Chondrocyte (in vitro differentiated cells): Measurements from ENCODE around the gene TMEM240. TPM values are rescaled to one million over a fixed set of nuclear protein-coding genes. Genes with fewer than 3 reads are reported as not detected.
"Not testable (repeated sequence)": the region's sequence is repeated elsewhere in the genome, so short reads cannot be mapped to it uniquely, and the experiment has no call there.

ENCODE experiments used
- DNase-seq: peaks from one replicate; pipeline ENCODE4 v3.0.0; 2021; ENCODE audit warnings: mixed read lengths, low spot score
- H3K27ac Mint-ChIP-seq: one replicate; pipeline ENCODE4 v1.8.0; 2021; ENCODE audit warnings: mild to moderate bottlenecking, moderate library complexity, mixed read lengths; ENCODE audit not compliant: unreplicated experiment
- H3K27me3 Mint-ChIP-seq: 2 replicates; pipeline ENCODE4 v1.8.0; 2021; ENCODE audit warnings: low read depth, mixed read lengths
- H3K36me3 Mint-ChIP-seq: 2 replicates; pipeline ENCODE4 v1.8.0; 2021; ENCODE audit warnings: low read depth, mixed read lengths
- H3K4me1 Mint-ChIP-seq: 2 replicates; pipeline ENCODE4 v1.8.0; 2021; ENCODE audit warnings: low read depth, mild to moderate bottlenecking, mixed read lengths
- H3K4me3 Mint-ChIP-seq: one replicate; pipeline ENCODE4 v1.8.0; 2021; ENCODE audit warnings: mild to moderate bottlenecking, moderate library complexity, mixed read lengths; ENCODE audit not compliant: unreplicated experiment
- H3K9me3 Mint-ChIP-seq: 2 replicates; pipeline ENCODE4 v1.8.0; 2021; ENCODE audit warnings: low read depth, mixed read lengths
- CTCF ChIP-seq: fragments of 200-600 bp; sonication (generic); IDR thresholded peaks from 2 replicates; pipeline ENCODE4 v1.5.0; 2021; ENCODE audit warnings: antibody characterized with exemption, mild to moderate bottlenecking, moderate library complexity
- total RNA-seq: library from RNA; stranded (reverse); gene quantifications from 3 replicates; pipeline ENCODE4 v1.2.1, GENCODE V29; 2021

The TMEM240 gene
- total RNA-seq, 1 donor from 2014 or later = 6.1 TPM

- Mint-ChIP-seq H3K9me3 (peaks cover 5% of the 10 kb centered on the region), H3K36me3 (peaks cover 11% of the 10 kb centered on the region), H3K4me3 (no peak overlapping the region), H3K4me1 (peaks cover 7% of the 10 kb centered on the region), H3K27me3 (no peaks in the 10 kb centered on the region), H3K27ac (no peak overlapping the region)
- DNase-seq = no peak
- TF ChIP-seq CTCF = no peak
These were observed 5.8 kb downstream of the TMEM240 start for GRCh38 chr1:1534401-1535154.

- H3K4me1 Mint-ChIP-seq, H3K9me3 Mint-ChIP-seq, H3K4me3 Mint-ChIP-seq, H3K27me3 Mint-ChIP-seq, H3K27ac Mint-ChIP-seq, DNase-seq: not testable (repeated sequence)
- H3K36me3 Mint-ChIP-seq = peaks cover 11% of the 10 kb centered on the region
These were observed 6.5 kb downstream of the TMEM240 start for GRCh38 chr1:1533894-1534291.

- DNase-seq, H3K4me1 Mint-ChIP-seq, H3K4me3 Mint-ChIP-seq, H3K9me3 Mint-ChIP-seq, H3K27me3 Mint-ChIP-seq, H3K27ac Mint-ChIP-seq: not testable (repeated sequence)
- peaks cover 11% of the 10 kb centered on the region for H3K36me3 Mint-ChIP-seq
These were observed 7.1 kb downstream of the TMEM240 start for GRCh38 chr1:1533176-1533893.

GRCh38 chr1:1531947-1532346 is 8.5 kb downstream of the TMEM240 start:
- Mint-ChIP-seq H3K27ac (no peak overlapping the region), H3K4me1 (no peaks in the 10 kb centered on the region), H3K36me3 (peaks cover 13% of the 10 kb centered on the region), H3K4me3 (no peak overlapping the region), H3K27me3 (no peaks in the 10 kb centered on the region), H3K9me3 (peaks cover 5% of the 10 kb centered on the region)
- no peak for TF ChIP-seq CTCF
- DNase-seq = no peak

- Mint-ChIP-seq H3K9me3 (peaks cover 5% of the 10 kb centered on the region), H3K27ac (no peak overlapping the region), H3K4me1 (no peaks in the 10 kb centered on the region), H3K27me3 (no peaks in the 10 kb centered on the region), H3K36me3 (peaks cover 15% of the 10 kb centered on the region), H3K4me3 (no peak overlapping the region)
- no peak for TF ChIP-seq CTCF
- no peak for DNase-seq
These were observed 10.5 kb downstream of the TMEM240 start for GRCh38 chr1:1529936-1530335.

- no peak overlapping the region for H3K27ac Mint-ChIP-seq
- no peak for TF ChIP-seq CTCF
- DNase-seq = no peak
- no peaks in the 10 kb centered on the region for H3K4me1 Mint-ChIP-seq
- peaks cover 15% of the 10 kb centered on the region for H3K36me3 Mint-ChIP-seq
- H3K9me3 Mint-ChIP-seq = peaks cover 5% of the 10 kb centered on the region
- H3K4me3 Mint-ChIP-seq = no peak overlapping the region
- no peaks in the 10 kb centered on the region for H3K27me3 Mint-ChIP-seq
These were observed 11.1 kb downstream of the TMEM240 start for GRCh38 chr1:1529321-1529720.
